Neural crest cell (in vitro differentiated cells): ENCODE measurements around the gene ENO3. TPM values are rescaled to one million over a fixed set of nuclear protein-coding genes. Genes with fewer than 3 reads are reported as not detected.

Source experiments
- DNase-seq: peaks from one replicate; pipeline ENCODE4 v3.0.0; 2021; ENCODE audit warnings: low read depth, mixed read lengths, low spot score
- H3K27ac Mint-ChIP-seq: one replicate; pipeline ENCODE4 v1.8.0; 2021; ENCODE audit warnings: mild to moderate bottlenecking, mixed read lengths; ENCODE audit not compliant: unreplicated experiment
- H3K27me3 Mint-ChIP-seq: 2 replicates; pipeline ENCODE4 v1.8.0; 2021; ENCODE audit warnings: low read depth, mild to moderate bottlenecking, mixed read lengths
- H3K36me3 Mint-ChIP-seq: 2 replicates; pipeline ENCODE4 v1.8.0; 2021; ENCODE audit warnings: low read depth, mild to moderate bottlenecking, mixed read lengths
- H3K4me1 Mint-ChIP-seq: 2 replicates; pipeline ENCODE4 v1.8.0; 2021; ENCODE audit warnings: mixed read lengths
- H3K4me3 Mint-ChIP-seq: one replicate; pipeline ENCODE4 v1.8.0; 2021; ENCODE audit warnings: mild to moderate bottlenecking, mixed read lengths
- H3K9me3 Mint-ChIP-seq: 2 replicates; pipeline ENCODE4 v1.8.0; 2021; ENCODE audit warnings: mixed read lengths
- total RNA-seq: library from RNA; stranded (reverse); gene quantifications from 2 replicates; pipeline ENCODE4 v1.2.1, GENCODE V29; 2021
- TF ChIP-seq, protein P1 (sequence below): fragments of 200-600 bp; sonication (generic); conservative IDR thresholded peaks from 2 replicates; pipeline ENCODE4 v1.5.0; 2021; ENCODE audit warnings: antibody characterized with exemption, mild to moderate bottlenecking

Gene ENO3
- total RNA-seq, 1 donor from 2014 or later, result 10.6 TPM

DNA sequence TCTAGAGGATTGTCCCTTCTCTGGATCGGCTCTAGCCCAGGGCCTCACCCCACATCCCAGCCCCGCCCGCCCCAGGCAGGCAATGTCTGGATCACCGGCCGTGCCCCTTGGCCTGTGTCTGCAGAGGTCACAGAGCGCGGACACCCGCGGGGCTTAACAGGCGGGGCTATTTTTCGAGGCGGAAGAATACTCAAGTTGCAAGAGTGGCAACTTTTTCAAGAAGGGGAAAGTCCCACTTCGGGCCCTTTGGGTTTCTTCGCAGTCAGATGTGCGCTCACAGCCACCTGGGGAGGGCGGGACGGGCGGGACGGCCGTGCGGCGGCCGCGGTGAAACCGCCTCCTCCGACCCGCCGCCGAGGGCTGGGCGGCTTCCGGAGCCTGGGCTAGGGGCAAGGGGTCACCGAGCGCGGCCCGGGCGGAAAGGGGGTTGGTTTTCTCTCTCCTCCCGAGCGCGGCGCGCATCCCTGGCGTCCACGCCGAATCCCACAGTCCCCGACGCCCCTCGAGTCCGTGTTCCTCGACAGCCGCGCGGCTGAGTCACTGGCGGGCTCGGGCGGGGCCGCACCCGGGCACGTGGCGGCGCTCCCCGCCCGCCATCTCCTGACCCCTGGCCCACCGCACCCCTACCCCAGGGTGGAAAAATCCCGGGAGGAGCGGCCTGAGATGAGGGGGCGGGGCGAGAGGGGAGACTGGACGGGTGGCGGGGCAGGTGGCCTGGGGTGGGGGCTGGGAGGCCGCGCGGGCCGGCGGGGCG, 1.4 kb upstream of the ENO3 start:
- TF ChIP-seq, protein P1, sequence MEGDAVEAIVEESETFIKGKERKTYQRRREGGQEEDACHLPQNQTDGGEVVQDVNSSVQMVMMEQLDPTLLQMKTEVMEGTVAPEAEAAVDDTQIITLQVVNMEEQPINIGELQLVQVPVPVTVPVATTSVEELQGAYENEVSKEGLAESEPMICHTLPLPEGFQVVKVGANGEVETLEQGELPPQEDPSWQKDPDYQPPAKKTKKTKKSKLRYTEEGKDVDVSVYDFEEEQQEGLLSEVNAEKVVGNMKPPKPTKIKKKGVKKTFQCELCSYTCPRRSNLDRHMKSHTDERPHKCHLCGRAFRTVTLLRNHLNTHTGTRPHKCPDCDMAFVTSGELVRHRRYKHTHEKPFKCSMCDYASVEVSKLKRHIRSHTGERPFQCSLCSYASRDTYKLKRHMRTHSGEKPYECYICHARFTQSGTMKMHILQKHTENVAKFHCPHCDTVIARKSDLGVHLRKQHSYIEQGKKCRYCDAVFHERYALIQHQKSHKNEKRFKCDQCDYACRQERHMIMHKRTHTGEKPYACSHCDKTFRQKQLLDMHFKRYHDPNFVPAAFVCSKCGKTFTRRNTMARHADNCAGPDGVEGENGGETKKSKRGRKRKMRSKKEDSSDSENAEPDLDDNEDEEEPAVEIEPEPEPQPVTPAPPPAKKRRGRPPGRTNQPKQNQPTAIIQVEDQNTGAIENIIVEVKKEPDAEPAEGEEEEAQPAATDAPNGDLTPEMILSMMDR, result no peak
- H3K27ac Mint-ChIP-seq, result peak overlapping the region; percentile 12
- peaks cover 12% of the 10 kb centered on the region for H3K36me3 Mint-ChIP-seq
- peak; percentile 65 for DNase-seq
- peaks cover 7% of the 10 kb centered on the region for H3K27me3 Mint-ChIP-seq
- H3K4me3 Mint-ChIP-seq, result peak overlapping the region; percentile 96
- H3K4me1 Mint-ChIP-seq, result peaks cover 45% of the 10 kb centered on the region
- no peaks in the 10 kb centered on the region for H3K9me3 Mint-ChIP-seq

DNA sequence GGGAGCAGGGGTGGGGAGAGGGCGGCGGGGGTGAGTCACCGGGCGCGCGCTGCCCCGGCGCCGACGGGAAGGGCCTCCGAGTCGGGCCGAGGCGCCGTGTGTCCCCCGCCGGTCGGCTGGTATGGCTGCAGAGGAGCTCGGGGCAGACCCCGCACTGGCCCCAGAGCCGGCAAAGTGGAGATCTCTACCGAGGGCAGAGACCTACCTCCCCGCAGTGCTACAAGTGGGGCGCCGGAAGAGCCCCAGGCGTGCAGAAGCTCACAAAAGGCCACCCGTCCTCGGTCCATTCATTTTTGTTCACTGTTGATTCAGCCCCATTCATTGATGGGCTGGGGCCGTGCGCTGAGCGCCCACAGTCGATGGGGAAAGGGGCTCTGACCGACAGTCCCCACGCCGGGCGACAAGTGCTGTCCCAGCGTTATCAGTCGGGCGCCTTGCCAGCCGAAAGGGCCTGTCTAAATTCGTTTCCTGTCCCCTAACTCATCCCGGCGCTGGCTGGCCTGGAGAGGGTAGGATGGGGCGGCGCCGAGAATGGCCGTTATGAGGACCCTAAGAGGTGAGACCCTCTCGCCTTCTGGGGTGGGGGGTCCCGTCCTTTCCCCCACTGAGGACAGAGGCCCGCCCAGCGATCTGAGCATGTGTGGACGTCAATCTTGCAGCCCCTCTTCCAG, 709 bp upstream of the ENO3 start:
- no peak for DNase-seq
- Mint-ChIP-seq H3K27ac (peak overlapping the region; percentile 78), H3K4me1 (peaks cover 41% of the 10 kb centered on the region), H3K36me3 (peaks cover 9% of the 10 kb centered on the region), H3K9me3 (no peaks in the 10 kb centered on the region), H3K4me3 (peak overlapping the region; percentile 89), H3K27me3 (peaks cover 5% of the 10 kb centered on the region)
- TF ChIP-seq, protein P1, result no peak

DNA sequence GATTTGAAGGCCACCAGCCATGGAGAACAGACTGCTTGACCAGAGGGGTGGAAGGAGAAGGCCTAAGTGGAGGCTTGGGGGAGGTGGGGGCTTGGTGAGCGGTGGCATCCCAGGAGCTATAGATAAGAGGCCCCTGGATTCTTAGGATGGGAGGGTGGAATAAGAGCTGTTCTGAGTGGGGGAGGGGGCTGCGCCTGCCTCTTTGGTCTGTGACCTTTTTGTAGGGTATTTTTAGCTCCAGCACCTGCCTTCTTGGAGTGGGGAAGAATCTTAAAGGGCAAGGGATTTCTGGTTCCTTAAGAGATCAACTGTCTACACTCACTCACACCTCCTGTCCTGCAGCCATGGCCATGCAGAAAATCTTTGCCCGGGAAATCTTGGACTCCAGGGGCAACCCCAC, 567 bp downstream of the ENO3 start:
- Mint-ChIP-seq H3K4me1 (peaks cover 28% of the 10 kb centered on the region), H3K27me3 (peaks cover 2% of the 10 kb centered on the region), H3K4me3 (peak overlapping the region; percentile 89), H3K9me3 (no peaks in the 10 kb centered on the region), H3K27ac (no peak overlapping the region), H3K36me3 (no peaks in the 10 kb centered on the region)
- TF ChIP-seq, protein P1, result no peak
- DNase-seq, result no peak

DNA sequence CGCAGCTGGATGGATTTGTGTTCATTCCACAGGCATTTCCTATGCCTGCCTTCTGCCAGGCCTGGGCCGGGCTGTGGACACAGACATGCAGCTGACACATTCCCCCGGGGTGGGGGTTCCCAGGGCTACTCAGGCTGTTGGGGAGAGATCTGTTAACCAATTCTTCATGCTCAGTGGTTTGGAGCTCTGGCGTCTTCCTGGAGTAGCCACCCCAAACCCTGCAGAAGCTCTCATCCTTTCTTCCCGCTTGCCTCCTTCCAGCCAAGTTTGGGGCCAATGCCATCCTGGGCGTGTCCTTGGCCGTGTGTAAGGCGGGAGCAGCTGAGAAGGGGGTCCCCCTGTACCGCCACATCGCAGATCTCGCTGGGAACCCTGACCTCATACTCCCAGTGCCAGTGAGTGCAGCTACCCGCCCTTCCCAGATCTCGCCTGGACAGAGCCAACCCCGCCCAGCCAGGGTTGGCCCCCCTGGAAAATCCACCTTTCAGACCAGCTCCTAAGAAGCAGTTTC, 2.6 kb downstream of the ENO3 start:
- no peak for DNase-seq
- Mint-ChIP-seq H3K9me3 (no peaks in the 10 kb centered on the region), H3K4me1 (peaks cover 21% of the 10 kb centered on the region), H3K36me3 (no peaks in the 10 kb centered on the region), H3K27me3 (peaks cover 2% of the 10 kb centered on the region), H3K4me3 (peak overlapping the region; percentile 52), H3K27ac (no peak overlapping the region)
- TF ChIP-seq, protein P1, result no peak

DNA sequence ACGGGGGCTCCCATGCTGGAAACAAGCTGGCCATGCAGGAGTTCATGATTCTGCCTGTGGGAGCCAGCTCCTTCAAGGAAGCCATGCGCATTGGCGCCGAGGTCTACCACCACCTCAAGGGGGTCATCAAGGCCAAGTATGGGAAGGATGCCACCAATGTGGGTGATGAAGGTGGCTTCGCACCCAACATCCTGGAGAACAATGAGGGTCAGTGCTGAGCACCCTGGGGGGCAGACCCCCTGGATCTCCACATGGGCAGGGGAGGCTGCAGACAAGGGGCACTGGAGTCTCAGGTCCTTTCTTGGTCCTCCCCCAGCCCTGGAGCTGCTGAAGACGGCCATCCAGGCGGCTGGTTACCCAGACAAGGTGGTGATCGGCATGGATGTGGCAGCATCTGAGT, 4.2 kb downstream of the ENO3 start:
- TF ChIP-seq, protein P1, result no peak
- peaks cover 2% of the 10 kb centered on the region for H3K27me3 Mint-ChIP-seq
- no peak overlapping the region for H3K4me3 Mint-ChIP-seq
- DNase-seq, result no peak
- peaks cover 18% of the 10 kb centered on the region for H3K4me1 Mint-ChIP-seq
- H3K36me3 Mint-ChIP-seq, result no peaks in the 10 kb centered on the region
- no peaks in the 10 kb centered on the region for H3K9me3 Mint-ChIP-seq
- H3K27ac Mint-ChIP-seq, result no peak overlapping the region
